HepG2 (cell line): ENCODE data around the gene PPP1R9A. TPM values are rescaled to one million over a fixed set of nuclear protein-coding genes. Genes with fewer than 3 reads are reported as not detected.

Experiments
- ATAC-seq: fragments of 200-7000 bp; cut with Tn5 transposase; 3 replicates; pipeline ENCODE4 v1.9.1; 2020; ENCODE audit warnings: mild to moderate bottlenecking, moderate library complexity
- BruUV-seq: library from RNA; stranded (reverse); fragments of 400-500 nt; replicated peaks from 2 replicates; lab custom pipeline; 2021; lab: Mats Ljungman, UMichigan
- CTCF ChIA-PET: fragments of 300-600 bp; formaldehyde crosslinking; extraction: SDS; loops from one replicate; lab custom pipeline; 2021; ENCODE audit warnings: low total read pairs, inconsistent platforms, low intra/inter-chr PET ratio; lab: Yijun Ruan, JAX
- POLR2A ChIA-PET: fragments of 350-600 bp; sonication (Branson Sonifier 250); formaldehyde crosslinking; loops from one replicate; lab custom pipeline; 2020; ENCODE audit warnings: antibody characterized with exemption, inconsistent platforms; lab: Yijun Ruan, JAX
- DNase-seq: peaks from one replicate; pipeline ENCODE4 v3.0.0-alpha.2; 2015; ENCODE audit warnings: low spot score
- FAIRE-seq: peaks from 3 replicates; lab custom pipeline; 2011; peaks lifted over from hg19 to GRCh38; lab: Jason Lieb, UNC
- H2AFZ ChIP-seq: one replicate; pipeline ENCODE4 v1.6.1; 2011; ENCODE audit warnings: low read length, inconsistent platforms
- H3K27ac ChIP-seq: fragments of 300-600 bp; 3 replicates; pipeline ENCODE4 v1.8.0; 2011; ENCODE audit warnings: mixed run types, mild to moderate bottlenecking, mixed read lengths, low read length, inconsistent platforms; ENCODE audit not compliant: insufficient read depth; ENCODE audit errors: extremely low read length
- H3K27me3 ChIP-seq, 2 experiments: fragments of 200-600 bp in 1 of 2; 2 replicates in 1 of 2; 3 replicates in 1 of 2; pipeline versions ENCODE4 v1.6.0 to v1.8.0; 2011; ENCODE audit warnings: low read length in 2 of 2, mild to moderate bottlenecking in 2 of 2, moderate library complexity in 2 of 2, inconsistent platforms in 1 of 2; ENCODE audit not compliant: insufficient read depth in 2 of 2, control insufficient read depth in 1 of 2
- H3K36me3 ChIP-seq, 2 experiments: fragments of 200-600 bp in 1 of 2; replicated peaks in 1 of 2; 2 replicates in 1 of 2; 3 replicates in 1 of 2; pipeline versions ENCODE4 v1.5.1 to v1.8.0; 2011; ENCODE audit warnings: low read length in 2 of 2, inconsistent platforms in 1 of 2; ENCODE audit not compliant: insufficient read depth in 2 of 2, control insufficient read depth in 1 of 2
- H3K4me1 ChIP-seq: 2 replicates; pipeline ENCODE4 v1.5.1; 2012; ENCODE audit warnings: low read length, inconsistent platforms; ENCODE audit not compliant: insufficient read depth
- H3K4me2 ChIP-seq: 2 replicates; pipeline ENCODE4 v1.6.0; 2011; ENCODE audit warnings: low read depth, low read length, inconsistent platforms
- H3K4me3 ChIP-seq, 3 experiments: fragments of 200-600 bp in 1 of 3; sonication (generic), shearing (Covaris generic) in 1 of 3; replicated peaks in 1 of 3; 2 replicates each; pipeline ENCODE4 v1.5.1; 2011 to 2016; ENCODE audit warnings: low read length in 3 of 3, inconsistent platforms in 2 of 3, low read depth in 2 of 3, mild to moderate bottlenecking in 2 of 3, control low read depth in 1 of 3, mixed read lengths in 1 of 3; ENCODE audit not compliant: insufficient read depth in 1 of 3
- H3K79me2 ChIP-seq: one replicate; pipeline ENCODE4 v1.6.1; 2011; ENCODE audit warnings: low read length, inconsistent platforms; ENCODE audit not compliant: insufficient read depth
- H3K9ac ChIP-seq: 2 replicates; pipeline ENCODE4 v1.6.0; 2011; ENCODE audit warnings: mild to moderate bottlenecking, low read depth, low read length, inconsistent platforms; ENCODE audit not compliant: insufficient read depth
- H3K9me3 ChIP-seq: 2 replicates; pipeline ENCODE4 v1.5.1; 2012; ENCODE audit warnings: mild to moderate bottlenecking, low read length
- H4K20me1 ChIP-seq: 2 replicates; pipeline ENCODE4 v1.6.0; 2011; ENCODE audit warnings: inconsistent platforms, mild to moderate bottlenecking, low read length, moderate library complexity; ENCODE audit not compliant: insufficient read depth
- ARHGAP35 ChIP-seq: sonication (generic); formaldehyde crosslinking; IDR thresholded peaks from 2 replicates; pipeline ENCODE4 v1.9.0; 2022; ENCODE audit warnings: mild to moderate bottlenecking, inconsistent platforms, moderate library complexity, missing genetic modification reagents, borderline replicate concordance
- ERF ChIP-seq: IDR thresholded peaks from 2 replicates; pipeline ENCODE4 v1.6.1; 2018; ENCODE audit warnings: missing biosample characterization, missing genetic modification reagents
- FOSL2 ChIP-seq: sonication (generic); formaldehyde crosslinking; IDR thresholded peaks from 2 replicates; pipeline ENCODE4 v1.4.0; 2020; ENCODE audit warnings: missing genetic modification reagents
- GLI4 ChIP-seq: sonication (generic); formaldehyde crosslinking; IDR thresholded peaks from 2 replicates; pipeline ENCODE4 v1.5.1; 2020; ENCODE audit warnings: missing genetic modification reagents, mild to moderate bottlenecking, moderate library complexity, borderline replicate concordance
- GMEB1 ChIP-seq: sonication (generic); formaldehyde crosslinking; IDR thresholded peaks from 2 replicates; pipeline ENCODE4 v1.5.1; 2020; ENCODE audit warnings: missing genetic modification reagents, mild to moderate bottlenecking, borderline replicate concordance
- POLR2A ChIP-seq, 2 experiments: IDR thresholded peaks; 2 replicates each; pipeline ENCODE4 v1.6.1; 2011; ENCODE audit warnings: low read depth in 2 of 2, low read length in 2 of 2, mild to moderate bottlenecking in 1 of 2, moderate library complexity in 1 of 2; ENCODE audit not compliant: insufficient read depth in 1 of 2
- POLR2G ChIP-seq: fragments of 200-400 bp; formaldehyde crosslinking; IDR thresholded peaks from 2 replicates; pipeline ENCODE4 v1.6.1; 2018; ENCODE audit warnings: mild to moderate bottlenecking, low read depth, low read length, moderate library complexity
- TAF1 ChIP-seq: sonication (generic); formaldehyde crosslinking; IDR thresholded peaks from 2 replicates; pipeline ENCODE4 v1.4.0; 2020; ENCODE audit warnings: missing genetic modification reagents
- TEAD3 ChIP-seq: optimal IDR thresholded peaks from 2 replicates; pipeline ENCODE3; 2016; ENCODE audit warnings: borderline replicate concordance
- ZBTB38 ChIP-seq: sonication (generic); formaldehyde crosslinking; IDR thresholded peaks from 2 replicates; pipeline ENCODE4 v1.5.1; 2020; ENCODE audit warnings: mild to moderate bottlenecking, missing genetic modification reagents
- ZFP36L1 ChIP-seq: sonication (generic); formaldehyde crosslinking; IDR thresholded peaks from 2 replicates; pipeline ENCODE4 v1.8.0; 2022; ENCODE audit warnings: mild to moderate bottlenecking, missing genetic modification reagents, moderate library complexity
- ZNF605 ChIP-seq: sonication (generic); formaldehyde crosslinking; IDR thresholded peaks from 2 replicates; pipeline ENCODE4 v1.8.0; 2022; ENCODE audit warnings: mild to moderate bottlenecking, missing genetic modification reagents
- ZNF607 ChIP-seq: sonication (generic); formaldehyde crosslinking; IDR thresholded peaks from 2 replicates; pipeline ENCODE4 v1.5.1; 2020; ENCODE audit warnings: missing genetic modification reagents, mild to moderate bottlenecking, borderline replicate concordance
- ZNF878 ChIP-seq: sonication (generic); formaldehyde crosslinking; IDR thresholded peaks from 2 replicates; pipeline ENCODE4 v1.8.1; 2023; ENCODE audit warnings: mild to moderate bottlenecking, missing genetic modification reagents, moderate library complexity
- WGBS: methylation state at CpG from one replicate; pipeline ENCODE4 v1.1.6; 2017; ENCODE audit warnings: low lambda C conversion rate; 5-methylcytosine and 5-hydroxymethylcytosine counted together
- in situ Hi-C: cut with HindIII; loops from 2 replicates; pipeline ENCODE4 v1.10.0; 2017; ENCODE audit warnings: low pct_unique_long_range_greater_than_20kb; ENCODE audit not compliant: extremely low pct_ligation_motif_present
- intact Hi-C: fragments of 100-400 bp; cut with micrococcal nuclease; formaldehyde crosslinking; loops from one replicate; pipeline ENCODE4 v1.10.0; 2022; ENCODE audit not compliant: unreplicated experiment
- polyA plus RNA-seq, 8 experiments: library from polyadenylated mRNA; depleted of rRNA in 3 of 8; stranded (reverse) in 7 of 8; unstranded in 1 of 8; fragments of >200 nt; fragmentation: Illumina TruSeq in 4 of 8; extraction: Trizol in 4 of 8; gene quantifications; 2 replicates each; pipeline versions ENCODE4 v1.2.1 to v1.2.3, GENCODE V29; 2011 to 2016; ENCODE audit warnings: low read depth in 4 of 8, missing spikeins in 1 of 8, mixed read lengths in 1 of 8; ENCODE audit not compliant: insufficient read depth in 1 of 8
- total RNA-seq, 5 experiments: library from RNA; depleted of rRNA; stranded (reverse); fragments of >200 nt; fragmentation: Illumina TruSeq; extraction: Trizol; gene quantifications; 2 replicates each; pipeline ENCODE4 v1.2.3, GENCODE V29; 2016; ENCODE audit warnings: low read depth in 1 of 5
- TF ChIP-seq, protein P1 (sequence below): sonication (generic); formaldehyde crosslinking; IDR thresholded peaks from 2 replicates; pipeline ENCODE4 v1.8.1; 2023; ENCODE audit warnings: missing genetic modification reagents, mild to moderate bottlenecking, borderline replicate concordance
- TF ChIP-seq, protein P2 (sequence below): sonication (generic); formaldehyde crosslinking; IDR thresholded peaks from 2 replicates; pipeline ENCODE4 v1.4.0; 2020; ENCODE audit warnings: missing genetic modification reagents
- TF ChIP-seq, protein P3 (sequence below): sonication (generic); formaldehyde crosslinking; IDR thresholded peaks from 2 replicates; pipeline ENCODE4 v1.4.0; 2020; ENCODE audit warnings: mild to moderate bottlenecking, missing genetic modification reagents

PPP1R9A gene
- total and polyA plus RNA-seq, 2 of the 13 experiments (the other 11 are each of a cell fraction or from before 2014, with no cell fraction given): 11.4 to 31.9 TPM

GRCh38 chr7:94908323-94909178, 1.2 kb downstream of the PPP1R9A start:
- Histone ChIP-seq H3K9ac (peak overlapping the region; percentile 91), H3K4me1 (peaks cover 61% of the 10 kb centered on the region), H3K4me2 (peak overlapping the region; percentile 71), H3K36me3 (peaks cover 0 to 1% of the 10 kb centered on the region in 2 experiments; a peak in 2 of 5 replicates), H3K79me2 (peaks cover 50% of the 10 kb centered on the region), H3K27me3 (no peaks in the 10 kb centered on the region; a peak in 1 of 5 replicates), H3K9me3 (no peaks in the 10 kb centered on the region), H3K4me3 (peak overlapping the region; percentile 66 to 88 (median 81)), H2AFZ (no peak overlapping the region), H4K20me1 (no peaks in the 10 kb centered on the region; the same call in 1 of the 2 replicates), H3K27ac (peak overlapping the region; percentile 81)
- TSS peak; percentile 56 for BruUV-seq
- ATAC-seq (peak; percentile 80), DNase-seq (peak; percentile 54), FAIRE-seq (no peak)
- POLR2A ChIA-PET: interaction anchor here (0.7 to 1.0 kb wide), 5 partner anchors 62 to 469 kb away, joined by 3 to 6 read pairs (median 3); no protein-coding TSS in a partner anchor
- 6% methylated on average over 27 of the region's 27 CpGs for WGBS
- in situ Hi-C loops (no loop called here), intact Hi-C loops (loop anchor here (5.0 to 10.0 kb wide), 5 partner anchors 119 to 461 kb away; partner anchors contain the start of gene SGCE)
- CTCF ChIA-PET: no interaction called here
- TF ChIP-seq TAF1 (CRISPR knock-in tag) (peak; percentile 57), TEAD3 (CRISPR knock-in tag) (peak; percentile 11), ARHGAP35 (CRISPR knock-in tag) (no peak), ZBTB38 (CRISPR knock-in tag) (no peak), ERF (CRISPR knock-in tag) (peak; percentile 36; the same call in 1 of the 2 replicates), POLR2A (IDR thresholded peaks at IDR 0.05; ENCODE audit: insufficient read depth in 1 of 2, low read depth in 2 of 2, low read length in 2 of 2) (peak; percentile 62 to 79), ZNF605 (CRISPR knock-in tag) (0 out of 2 replicates have a peak, but pooled peaks have one; percentile 21), GMEB1 (no peak), ZNF878 (CRISPR knock-in tag) (no peak), ZFP36L1 (CRISPR knock-in tag) (0 out of 2 replicates have a peak, but pooled peaks have one; percentile 36), GLI4 (no peak), FOSL2 (CRISPR knock-in tag) (0 out of 2 replicates have a peak, but pooled peaks have one; percentile 13), POLR2G (peak; percentile 52), ZNF607 (CRISPR knock-in tag) (0 out of 2 replicates have a peak, but pooled peaks have one; percentile 38)
- TF ChIP-seq, protein P1, sequence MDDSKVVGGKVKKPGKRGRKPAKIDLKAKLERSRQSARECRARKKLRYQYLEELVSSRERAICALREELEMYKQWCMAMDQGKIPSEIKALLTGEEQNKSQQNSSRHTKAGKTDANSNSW: no peak
- TF ChIP-seq, protein P2, sequence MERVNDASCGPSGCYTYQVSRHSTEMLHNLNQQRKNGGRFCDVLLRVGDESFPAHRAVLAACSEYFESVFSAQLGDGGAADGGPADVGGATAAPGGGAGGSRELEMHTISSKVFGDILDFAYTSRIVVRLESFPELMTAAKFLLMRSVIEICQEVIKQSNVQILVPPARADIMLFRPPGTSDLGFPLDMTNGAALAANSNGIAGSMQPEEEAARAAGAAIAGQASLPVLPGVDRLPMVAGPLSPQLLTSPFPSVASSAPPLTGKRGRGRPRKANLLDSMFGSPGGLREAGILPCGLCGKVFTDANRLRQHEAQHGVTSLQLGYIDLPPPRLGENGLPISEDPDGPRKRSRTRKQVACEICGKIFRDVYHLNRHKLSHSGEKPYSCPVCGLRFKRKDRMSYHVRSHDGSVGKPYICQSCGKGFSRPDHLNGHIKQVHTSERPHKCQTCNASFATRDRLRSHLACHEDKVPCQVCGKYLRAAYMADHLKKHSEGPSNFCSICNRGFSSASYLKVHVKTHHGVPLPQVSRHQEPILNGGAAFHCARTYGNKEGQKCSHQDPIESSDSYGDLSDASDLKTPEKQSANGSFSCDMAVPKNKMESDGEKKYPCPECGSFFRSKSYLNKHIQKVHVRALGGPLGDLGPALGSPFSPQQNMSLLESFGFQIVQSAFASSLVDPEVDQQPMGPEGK (CRISPR knock-in tag): peak; percentile 80
- TF ChIP-seq, protein P3, sequence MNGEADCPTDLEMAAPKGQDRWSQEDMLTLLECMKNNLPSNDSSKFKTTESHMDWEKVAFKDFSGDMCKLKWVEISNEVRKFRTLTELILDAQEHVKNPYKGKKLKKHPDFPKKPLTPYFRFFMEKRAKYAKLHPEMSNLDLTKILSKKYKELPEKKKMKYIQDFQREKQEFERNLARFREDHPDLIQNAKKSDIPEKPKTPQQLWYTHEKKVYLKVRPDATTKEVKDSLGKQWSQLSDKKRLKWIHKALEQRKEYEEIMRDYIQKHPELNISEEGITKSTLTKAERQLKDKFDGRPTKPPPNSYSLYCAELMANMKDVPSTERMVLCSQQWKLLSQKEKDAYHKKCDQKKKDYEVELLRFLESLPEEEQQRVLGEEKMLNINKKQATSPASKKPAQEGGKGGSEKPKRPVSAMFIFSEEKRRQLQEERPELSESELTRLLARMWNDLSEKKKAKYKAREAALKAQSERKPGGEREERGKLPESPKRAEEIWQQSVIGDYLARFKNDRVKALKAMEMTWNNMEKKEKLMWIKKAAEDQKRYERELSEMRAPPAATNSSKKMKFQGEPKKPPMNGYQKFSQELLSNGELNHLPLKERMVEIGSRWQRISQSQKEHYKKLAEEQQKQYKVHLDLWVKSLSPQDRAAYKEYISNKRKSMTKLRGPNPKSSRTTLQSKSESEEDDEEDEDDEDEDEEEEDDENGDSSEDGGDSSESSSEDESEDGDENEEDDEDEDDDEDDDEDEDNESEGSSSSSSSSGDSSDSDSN (CRISPR knock-in tag): 0 out of 2 replicates have a peak, but pooled peaks have one; percentile 19
